Testis (tissue), 2 donors: ENCODE measurements around the gene TUBGCP3.

Experiments used
- POLR2A ChIP-seq: fragments of 450-650 bp; IDR thresholded peaks from one replicate; pipeline ENCODE4 v1.6.1; 2017; ENCODE audit warnings: antibody characterized with exemption, mild to moderate bottlenecking, moderate library complexity
- TF ChIP-seq, protein P1 (sequence below), 3 experiments: fragments of 450-650 bp in 2 of 3; fragments of 200-600 bp in 1 of 3; sonication (generic) in 1 of 3; IDR thresholded peaks; one replicate each; pipeline ENCODE4 v1.5.1; 2016 to 2019; ENCODE audit warnings: antibody characterized with exemption in 3 of 3, mild to moderate bottlenecking in 2 of 3, moderate library complexity in 1 of 3

DNA sequence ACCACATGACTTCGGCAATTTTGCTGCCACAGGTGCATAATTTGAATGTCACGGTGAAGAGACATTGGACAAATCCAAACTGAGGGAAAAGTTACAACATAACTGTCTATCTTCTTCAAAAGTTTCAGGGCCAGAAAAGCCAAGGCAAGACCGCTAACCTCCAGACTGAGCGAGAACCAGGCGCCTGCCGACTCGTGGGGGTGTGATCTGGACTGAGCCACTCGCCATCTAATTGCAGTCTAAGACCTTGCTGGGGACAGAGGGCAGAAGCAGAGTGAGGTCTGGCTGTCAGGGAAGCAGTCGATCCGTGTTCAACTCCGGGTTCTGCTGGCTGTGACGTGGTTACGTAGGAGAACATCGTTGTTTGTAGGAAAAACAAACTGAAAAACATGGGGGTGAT, 123.2 kb downstream of the TUBGCP3 start:
- TF ChIP-seq, protein P1, sequence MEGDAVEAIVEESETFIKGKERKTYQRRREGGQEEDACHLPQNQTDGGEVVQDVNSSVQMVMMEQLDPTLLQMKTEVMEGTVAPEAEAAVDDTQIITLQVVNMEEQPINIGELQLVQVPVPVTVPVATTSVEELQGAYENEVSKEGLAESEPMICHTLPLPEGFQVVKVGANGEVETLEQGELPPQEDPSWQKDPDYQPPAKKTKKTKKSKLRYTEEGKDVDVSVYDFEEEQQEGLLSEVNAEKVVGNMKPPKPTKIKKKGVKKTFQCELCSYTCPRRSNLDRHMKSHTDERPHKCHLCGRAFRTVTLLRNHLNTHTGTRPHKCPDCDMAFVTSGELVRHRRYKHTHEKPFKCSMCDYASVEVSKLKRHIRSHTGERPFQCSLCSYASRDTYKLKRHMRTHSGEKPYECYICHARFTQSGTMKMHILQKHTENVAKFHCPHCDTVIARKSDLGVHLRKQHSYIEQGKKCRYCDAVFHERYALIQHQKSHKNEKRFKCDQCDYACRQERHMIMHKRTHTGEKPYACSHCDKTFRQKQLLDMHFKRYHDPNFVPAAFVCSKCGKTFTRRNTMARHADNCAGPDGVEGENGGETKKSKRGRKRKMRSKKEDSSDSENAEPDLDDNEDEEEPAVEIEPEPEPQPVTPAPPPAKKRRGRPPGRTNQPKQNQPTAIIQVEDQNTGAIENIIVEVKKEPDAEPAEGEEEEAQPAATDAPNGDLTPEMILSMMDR (IDR thresholded peaks at IDR 0.05) = no peak
- TF ChIP-seq POLR2A = no peak
